HG03558 (cell line): ENCODE measurements around the gene HTRA1.

Experiments
- ATAC-seq: cut with Tn5 transposase; IDR thresholded peaks from one replicate; pipeline ENCODE4 v1.9.1; 2021; ENCODE audit warnings: moderate number of reproducible peaks; ENCODE audit not compliant: unreplicated experiment; ENCODE audit errors: extremely low read depth

The HTRA1 gene

DNA sequence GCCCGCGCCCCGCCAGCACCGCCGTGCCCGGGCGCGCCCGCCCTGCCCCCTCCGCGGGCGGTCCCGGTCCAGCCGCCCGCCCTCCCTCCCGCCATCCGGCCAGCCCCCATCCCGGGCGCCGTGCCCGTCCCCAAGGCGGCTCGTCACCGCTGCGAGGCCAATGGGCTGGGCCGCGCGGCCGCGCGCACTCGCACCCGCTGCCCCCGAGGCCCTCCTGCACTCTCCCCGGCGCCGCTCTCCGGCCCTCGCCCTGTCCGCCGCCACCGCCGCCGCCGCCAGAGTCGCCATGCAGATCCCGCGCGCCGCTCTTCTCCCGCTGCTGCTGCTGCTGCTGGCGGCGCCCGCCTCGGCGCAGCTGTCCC is at the start of gene HTRA1:
Gene HTRA1, plus strand, starts transcription at position 187 of the 362 bp plus-strand sequence. Its CDS starts 100 bp downstream, at position 287.
- no peak for ATAC-seq

DNA sequence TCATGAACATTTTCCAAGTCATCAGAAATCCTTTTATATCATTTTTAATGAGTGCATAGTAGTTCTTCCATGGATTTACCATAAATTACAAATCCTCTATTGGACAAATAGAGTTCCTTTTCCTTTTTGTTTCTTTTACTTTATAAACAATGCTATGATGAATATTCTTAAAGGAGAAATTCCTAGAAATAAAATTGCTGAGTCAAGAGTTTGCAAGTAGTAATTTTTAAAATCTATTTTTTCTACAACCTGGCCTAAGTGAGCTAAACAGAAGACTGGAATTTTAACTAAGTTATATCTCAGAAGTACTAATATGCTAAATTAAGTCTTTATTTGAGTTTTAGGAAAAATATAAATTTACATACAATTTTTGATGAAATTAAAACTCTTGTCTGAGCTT is 48.0 kb upstream of the HTRA1 start:
- ATAC-seq = no peak

DNA sequence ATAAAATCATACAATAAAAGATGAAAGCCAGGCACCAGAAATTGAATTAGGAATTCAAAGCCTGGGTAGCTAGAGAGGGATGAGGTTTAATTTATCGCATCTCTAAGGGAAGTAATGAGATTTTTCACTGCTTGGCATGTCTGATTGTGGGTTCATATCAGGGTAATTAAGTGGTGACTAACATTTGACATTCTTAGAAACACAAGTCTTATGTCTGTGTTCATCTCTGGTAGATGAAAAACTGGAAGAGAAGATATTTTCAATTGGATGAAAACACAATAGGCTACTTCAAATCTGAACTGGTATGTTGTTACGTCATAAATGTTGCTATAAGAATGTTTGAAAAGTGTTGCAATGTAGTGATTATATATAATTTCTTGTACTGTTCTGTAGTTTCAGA is 43.7 kb upstream of the HTRA1 start:
- ATAC-seq = no peak

DNA sequence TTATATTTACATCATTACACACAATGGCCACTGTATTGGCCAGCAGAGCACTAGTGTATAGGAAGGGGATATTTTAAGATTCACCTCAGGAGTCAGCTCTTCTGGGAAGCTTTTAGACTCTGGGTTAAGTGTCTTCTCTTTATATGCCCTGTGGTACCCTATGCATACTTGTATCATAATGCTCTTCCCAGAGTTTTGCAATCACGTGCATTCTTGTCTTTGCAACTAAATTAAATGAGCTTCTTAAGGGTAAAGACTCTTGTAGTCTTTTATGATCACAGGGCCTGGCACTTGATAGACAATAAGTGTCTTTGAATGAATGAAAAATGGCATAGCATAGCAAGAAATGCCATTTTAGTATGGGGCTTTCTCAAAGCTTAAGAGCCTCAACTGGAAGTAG is 42.3 kb upstream of the HTRA1 start:
- ATAC-seq = no peak

DNA sequence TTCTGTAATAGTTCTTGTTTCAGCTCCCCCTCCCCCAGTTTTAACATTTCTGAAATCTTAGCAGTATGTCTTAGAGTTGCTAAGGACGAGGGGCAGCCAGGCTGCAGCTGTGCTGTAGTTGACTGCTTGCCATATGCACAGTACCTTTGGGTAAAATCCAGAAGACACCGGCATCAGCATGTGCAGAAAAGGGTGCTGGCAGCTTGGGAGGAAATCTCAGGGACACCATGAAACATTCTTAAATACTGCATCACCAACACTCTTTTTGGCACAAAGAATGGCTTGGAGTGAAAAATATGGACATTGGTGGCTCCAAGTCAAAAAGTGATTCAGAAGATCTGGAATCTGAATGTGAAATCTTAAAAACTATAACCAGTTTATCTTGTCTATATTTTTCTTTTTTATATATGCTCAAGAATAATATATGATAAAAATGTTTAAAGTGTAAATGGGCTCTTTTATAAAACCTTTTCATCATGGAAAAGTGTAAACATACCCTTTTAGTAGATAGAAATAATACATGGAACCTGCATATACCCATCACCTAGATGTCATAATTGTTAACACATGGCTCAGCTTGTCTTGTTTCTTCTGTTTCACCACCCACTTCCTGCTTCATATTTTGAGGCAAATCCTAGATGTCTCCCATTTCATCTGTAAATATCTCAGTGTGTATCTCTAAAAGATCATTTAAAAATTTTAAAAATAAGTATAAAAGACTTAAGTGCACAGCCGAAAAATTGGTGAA is 41.3 kb upstream of the HTRA1 start:
- no peak for ATAC-seq

DNA sequence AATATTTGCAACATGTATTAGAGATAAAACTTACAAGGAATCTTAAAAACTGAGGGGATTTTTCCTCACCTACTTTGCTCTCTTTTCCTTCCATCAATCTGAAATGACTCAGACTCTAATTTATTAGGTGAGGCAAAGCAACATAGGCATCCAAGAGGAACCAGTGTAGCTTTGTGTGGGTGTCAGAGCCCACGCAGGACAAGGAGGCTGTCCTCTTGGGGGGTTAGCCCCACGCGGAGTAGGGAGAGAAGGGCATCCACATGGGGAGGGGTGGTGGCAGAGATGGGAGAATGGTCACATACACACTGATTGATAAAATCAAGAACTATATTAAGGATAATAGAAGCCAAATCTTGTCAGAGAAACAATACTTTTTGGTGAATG is 40.7 kb upstream of the HTRA1 start:
- no peak for ATAC-seq

DNA sequence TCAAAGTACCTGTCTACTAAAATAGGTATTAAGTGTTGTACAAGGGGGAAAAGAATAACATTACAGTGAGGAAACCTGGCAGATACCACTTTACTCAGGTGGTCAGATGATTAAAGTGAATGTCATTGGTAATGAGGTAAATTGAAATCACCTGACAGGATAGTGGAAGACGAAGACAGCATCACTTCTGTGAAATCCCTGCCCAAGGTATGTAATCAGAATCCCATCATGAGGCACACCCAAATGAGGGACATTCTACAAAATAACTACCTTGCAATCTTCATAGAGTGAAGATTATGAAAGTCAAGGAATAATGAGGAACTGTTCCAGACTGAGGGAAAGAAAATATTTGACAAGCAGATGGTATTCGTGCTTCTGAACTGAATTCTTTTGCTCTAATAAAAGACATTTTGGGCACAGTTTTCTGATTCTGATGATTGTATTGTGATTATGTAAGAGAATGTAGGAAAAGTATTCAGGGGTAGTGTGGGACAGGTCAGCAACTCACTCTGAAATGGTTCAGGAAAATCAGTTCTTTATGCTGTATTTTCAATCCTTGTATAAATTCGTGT is 40.2 kb upstream of the HTRA1 start:
- ATAC-seq = no peak

DNA sequence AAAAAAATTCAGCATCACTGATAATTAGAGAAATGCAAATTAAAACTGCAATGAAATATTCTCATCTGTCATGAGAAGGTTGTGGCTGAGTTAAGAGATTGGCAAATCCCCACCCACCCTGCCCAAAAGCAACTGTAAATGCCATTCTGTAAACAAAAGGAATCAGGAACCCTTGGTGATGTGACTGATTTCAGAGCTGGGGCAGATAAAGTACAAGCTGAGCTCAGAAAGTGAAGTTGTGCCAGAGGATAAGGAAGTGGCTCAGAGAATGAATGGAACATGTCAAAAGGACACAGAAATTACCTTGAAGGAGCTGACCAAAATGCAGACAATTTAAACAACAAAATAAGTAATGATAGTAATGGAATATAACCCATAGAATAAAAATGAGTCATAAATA is 39.6 kb upstream of the HTRA1 start:
- no peak for ATAC-seq

DNA sequence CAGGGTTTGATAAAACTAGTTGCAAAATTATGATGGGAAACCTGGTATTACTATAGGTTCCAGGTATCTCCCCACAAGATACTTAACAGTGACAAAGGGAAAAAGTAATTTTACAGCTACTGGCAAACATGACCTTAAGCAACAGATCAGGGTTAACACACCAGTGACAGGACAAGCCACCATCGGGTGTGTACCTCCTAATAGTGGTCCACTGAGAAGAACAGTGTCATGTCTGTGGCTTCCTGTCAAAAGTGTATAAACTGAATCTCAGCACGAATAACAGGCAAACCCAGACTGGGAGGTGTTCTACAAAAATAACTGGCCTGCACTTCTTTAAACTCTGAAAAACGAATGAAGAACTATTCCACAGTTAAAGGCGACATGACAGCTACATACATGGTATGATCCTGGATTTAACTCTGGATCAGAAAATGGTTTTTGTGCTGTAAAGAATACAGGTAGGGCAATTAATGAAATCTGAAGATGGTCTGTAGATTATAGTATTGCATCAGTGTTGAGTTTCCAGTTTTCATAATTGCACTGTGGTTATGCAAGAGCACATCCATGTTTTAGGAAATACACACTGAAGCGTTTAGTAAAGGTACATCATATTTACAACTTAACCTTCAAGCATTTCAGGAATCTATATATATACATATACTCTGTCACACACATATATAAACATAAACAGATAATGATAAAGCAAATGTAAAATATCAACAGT is 38.9 kb upstream of the HTRA1 start:
- no peak for ATAC-seq

DNA sequence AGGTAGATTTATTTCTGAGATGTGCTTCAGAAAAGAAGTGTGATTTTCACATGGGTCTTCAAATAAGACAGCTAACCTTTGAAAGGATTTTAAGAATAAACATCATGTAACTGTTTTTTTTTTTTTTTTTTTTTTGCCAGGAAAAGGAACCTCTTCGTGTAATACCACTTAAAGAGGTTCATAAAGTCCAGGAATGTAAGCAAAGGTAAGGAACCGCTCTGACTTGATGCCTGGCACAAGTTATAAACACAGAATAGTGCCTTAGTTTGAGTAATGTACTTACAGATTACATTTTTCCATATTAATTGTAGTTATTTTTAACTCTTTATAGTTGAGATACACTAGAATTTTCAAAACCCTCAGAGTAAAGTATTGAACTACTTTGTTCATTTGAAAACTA is 37.3 kb upstream of the HTRA1 start:
- no peak for ATAC-seq

DNA sequence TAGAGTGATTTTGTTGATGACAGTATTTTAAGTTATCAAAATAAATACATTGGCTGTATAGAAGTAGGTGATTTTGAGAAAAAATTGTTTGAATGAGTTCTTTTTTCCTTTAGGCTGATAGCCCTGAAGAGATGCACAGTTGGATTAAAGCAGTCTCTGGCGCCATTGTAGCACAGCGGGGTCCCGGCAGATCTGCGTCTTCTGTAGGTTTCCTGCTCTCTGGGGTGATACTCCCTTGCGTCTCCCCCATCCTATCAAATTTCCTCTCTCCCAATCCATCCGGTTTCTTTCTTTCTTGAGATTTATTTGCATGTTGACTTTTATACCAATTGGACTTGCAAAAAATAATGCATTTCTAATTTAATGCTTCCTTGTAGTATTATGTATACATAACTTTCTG is 34.5 kb upstream of the HTRA1 start:
- ATAC-seq = no peak

DNA sequence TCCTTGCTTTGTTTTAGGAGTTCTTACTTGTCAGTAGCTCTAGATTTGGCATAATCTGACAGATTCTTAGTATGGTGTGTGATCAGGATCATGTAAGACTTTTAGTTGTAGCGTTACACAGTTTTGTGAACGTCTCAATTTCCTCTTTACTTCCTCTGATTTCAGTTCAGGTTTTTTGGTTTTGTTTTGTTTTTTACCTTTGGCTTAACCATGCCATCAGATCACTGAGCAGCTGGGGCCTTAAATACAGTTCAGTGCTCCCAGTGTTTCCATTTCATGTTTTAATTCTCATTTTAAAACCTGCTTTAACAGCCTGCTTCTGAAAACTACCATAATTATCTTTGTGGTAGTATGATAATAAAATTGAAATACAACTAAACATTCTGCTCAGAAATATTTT is 34.1 kb upstream of the HTRA1 start:
- no peak for ATAC-seq

DNA sequence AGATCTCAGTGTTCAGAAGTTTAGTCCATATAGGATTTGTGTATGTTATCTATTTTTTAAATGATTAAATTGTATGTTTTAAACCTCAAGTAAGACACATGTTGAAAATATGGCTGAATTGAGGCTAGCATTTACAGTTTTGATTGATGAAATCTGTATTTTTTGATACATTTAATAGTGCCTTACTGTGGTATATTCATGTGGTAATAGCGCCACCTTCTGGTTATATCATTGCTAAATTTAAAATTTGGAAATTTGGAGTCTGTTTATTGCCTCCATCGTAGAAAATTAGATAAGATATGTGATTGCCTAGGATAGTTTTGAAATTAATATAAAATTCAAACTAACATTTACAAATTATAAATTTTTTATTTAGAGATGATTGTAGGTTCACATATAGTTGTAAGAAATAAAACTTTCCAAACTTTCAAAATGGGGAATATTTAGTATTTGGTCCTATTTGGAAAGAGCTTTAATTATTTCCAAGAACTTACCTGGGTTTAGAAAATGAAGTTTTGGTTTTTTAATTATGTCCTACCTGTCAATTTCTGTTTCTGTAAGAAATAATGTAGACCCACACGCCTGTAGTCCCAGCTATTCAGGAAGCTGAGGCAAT is 26.0 kb upstream of the HTRA1 start:
- ATAC-seq = no peak

DNA sequence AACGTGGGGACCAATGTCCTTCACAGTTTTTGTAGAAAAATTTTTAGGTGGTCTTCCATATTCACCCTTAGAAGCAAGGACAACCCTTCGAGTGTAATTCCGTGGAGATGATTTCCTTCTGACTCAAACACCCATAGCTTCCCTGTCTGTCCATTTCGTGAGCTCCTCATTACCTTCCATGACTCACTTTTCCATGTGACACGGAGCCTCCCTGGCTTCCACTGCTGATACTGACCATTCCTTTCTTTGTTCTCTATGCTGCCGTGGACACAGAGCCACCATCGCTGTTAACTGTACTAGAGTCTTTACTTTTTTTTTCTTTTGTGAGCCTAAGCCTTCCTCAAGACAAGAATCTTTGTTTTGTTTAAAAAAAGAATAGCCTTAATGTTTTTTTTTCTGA is 19.4 kb upstream of the HTRA1 start:
- no peak for ATAC-seq

DNA sequence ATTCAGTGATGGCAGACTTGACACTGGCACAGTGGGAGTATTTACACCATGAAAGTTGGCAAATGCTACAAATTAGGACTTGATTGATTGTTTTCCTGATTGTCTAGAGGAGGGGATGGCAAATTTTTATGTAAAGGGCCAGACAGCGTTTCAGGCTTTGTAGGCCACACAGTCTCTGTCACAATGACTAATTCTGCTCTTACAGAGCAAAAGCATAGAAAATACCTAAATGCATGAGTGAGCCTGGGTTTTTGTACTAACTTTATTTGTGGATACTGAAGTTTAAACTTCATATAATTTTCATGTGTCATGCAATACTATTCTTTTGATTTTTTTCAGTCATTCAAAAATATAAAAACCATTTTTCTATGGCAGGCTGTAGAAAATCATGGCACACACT is 15.9 kb upstream of the HTRA1 start:
- ATAC-seq = no peak

DNA sequence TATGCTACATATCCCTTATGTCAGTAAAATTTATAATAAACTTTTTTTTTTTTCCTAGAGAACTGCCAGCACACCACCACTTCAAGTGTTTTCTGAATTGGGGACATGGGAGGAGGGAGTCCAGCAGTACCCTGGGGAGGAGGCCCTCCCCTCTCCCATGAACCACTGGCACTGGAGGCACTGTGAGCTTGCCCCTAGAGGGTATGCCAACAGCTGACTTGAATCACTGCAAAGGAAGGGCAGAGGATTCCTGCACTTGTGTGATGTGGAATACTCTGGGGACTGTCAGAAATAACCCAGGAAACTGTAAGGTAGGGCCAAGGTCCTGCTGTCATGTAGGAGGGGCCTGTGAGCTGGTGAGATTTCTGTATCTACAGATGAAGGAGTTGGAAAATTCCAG is 15.4 kb upstream of the HTRA1 start:
- ATAC-seq = no peak

DNA sequence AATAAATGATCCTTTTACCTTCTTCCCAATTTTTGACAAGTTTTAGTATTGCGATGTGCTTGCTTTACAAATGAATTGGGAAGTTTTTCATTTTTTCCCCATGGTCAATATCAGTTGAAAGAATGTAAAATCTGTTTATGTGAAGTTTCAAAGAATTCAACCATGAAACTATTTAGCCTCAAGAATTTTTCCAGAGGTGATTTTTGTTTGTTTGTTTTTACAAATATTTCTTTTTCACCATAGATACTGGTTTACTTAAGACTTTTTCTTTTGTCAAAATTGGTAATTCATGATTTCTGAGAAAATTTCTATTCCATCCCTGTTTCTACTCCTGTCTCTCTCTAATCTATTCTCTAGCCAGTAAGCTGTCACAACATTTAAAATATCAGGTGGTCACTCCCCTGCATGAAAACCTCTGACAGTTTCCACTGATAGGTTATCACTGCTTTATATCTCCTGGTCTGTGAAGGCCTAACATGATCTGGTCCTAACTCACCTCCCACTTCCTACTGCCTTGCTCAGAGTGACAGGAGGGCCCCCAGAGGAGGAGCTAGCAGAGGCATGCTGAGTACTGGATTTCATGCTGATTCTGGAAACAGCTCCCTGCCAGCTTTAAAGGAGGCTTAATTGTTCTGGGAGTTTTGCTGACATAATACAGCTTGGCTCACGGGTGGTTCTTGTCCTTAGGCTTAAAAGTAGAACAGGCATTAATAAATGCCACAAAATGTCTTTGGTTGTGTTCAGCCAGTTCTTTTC is 14.5 kb upstream of the HTRA1 start:
- ATAC-seq = no peak

DNA sequence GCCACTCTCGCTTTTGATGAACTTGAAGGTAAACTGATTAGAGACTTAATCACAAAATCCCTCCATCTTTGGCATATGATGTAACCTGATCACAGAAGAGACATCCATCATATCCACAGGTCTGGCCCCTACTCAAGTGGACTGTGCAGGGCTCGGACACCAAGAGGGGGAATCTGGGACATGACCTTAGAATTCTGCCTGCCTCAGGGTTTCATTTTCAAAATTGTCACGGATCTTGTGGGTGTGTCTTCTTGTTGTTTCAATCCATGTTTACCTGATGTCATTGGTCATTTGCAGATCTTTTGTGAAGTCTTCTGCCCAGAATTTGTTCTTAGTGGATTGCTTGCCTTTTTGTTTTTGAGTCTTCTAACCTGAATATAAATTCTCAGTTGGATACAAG is 12.8 kb upstream of the HTRA1 start:
- no peak for ATAC-seq

DNA sequence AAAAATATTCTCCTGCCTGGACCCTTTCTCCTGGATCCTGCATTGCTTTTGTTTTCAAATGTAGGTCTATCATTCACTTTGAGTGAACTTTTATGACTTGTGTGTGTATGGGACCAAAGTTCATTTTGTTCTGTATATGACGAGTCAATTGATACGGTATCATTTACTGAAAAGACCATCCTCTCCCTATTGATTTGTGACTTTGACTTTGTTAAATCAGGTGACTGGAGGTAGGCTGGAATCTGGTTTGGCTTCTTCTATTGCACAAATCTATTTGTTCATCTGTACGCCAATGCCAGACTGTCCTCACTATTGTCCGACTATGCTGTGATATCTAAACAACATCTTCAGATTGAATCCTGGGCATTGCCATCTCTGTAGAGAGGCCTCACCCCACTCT is 12.2 kb upstream of the HTRA1 start:
- no peak for ATAC-seq

DNA sequence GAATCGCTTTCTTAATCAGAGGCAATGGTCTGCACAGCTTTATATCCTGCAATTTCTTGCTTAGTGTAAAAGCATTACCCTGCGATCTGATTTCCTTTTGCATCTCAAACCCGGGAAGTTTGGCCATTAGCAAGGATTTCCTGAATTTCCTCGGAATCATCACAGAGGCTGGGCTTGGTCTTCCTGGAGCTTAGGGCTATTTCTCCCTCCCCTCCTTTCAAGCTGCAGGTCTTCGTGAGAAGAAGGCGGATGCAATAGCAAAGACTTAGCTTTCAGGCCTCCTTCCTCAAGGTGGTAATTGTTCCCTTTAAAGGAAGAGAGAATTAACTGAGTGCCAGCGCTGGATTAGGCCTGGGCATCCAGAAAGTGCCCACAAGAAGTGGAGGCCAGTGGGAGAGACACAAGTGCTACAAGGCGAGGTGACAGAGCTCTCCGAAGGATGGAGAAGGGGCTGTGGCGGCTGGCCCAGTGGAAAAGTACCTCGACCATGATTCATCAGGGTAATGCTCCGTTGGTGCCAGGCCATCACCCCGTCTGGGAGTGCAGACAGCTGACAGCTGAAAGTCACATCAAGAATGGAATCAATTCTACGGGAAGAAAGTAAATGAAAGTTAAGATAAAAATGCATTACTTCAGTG is 10.9 kb upstream of the HTRA1 start:
- no peak for ATAC-seq
